H1 (cell line): ENCODE data around the gene USHBP1. TPM values are rescaled to one million over a fixed set of nuclear protein-coding genes. Genes with fewer than 3 reads are reported as not detected.

ENCODE experiments used
- CTCF ChIA-PET: fragments of 300-600 bp; sonication (Branson Sonifier 250); formaldehyde crosslinking; loops from one replicate; lab custom pipeline; 2021; ENCODE audit not compliant: partially characterized antibody; lab: Charles Lee
- POLR2A ChIA-PET: fragments of 300-600 bp; sonication (Branson Sonifier 250); formaldehyde crosslinking; loops from one replicate; lab custom pipeline; 2021; ENCODE audit warnings: inconsistent platforms; ENCODE audit not compliant: partially characterized antibody; lab: Charles Lee
- DNase-seq, 2 experiments: peaks; one replicate each; pipeline versions ENCODE4 v3.0.0 to v3.0.0-alpha.2; 2010 to 2022; ENCODE audit warnings: low spot score in 2 of 2, low read depth in 1 of 2, mixed read lengths in 1 of 2
- FAIRE-seq: peaks from 2 replicates; lab custom pipeline; 2011; peaks lifted over from hg19 to GRCh38; lab: Jason Lieb, UNC
- H2AFZ ChIP-seq: 2 replicates; pipeline ENCODE4 v1.8.1; 2012; ENCODE audit warnings: low read length, inconsistent platforms
- H2AK5ac ChIP-seq: 2 replicates; pipeline ENCODE4 v1.6.1; 2013; ENCODE audit warnings: low read depth, low read length
- H2BK120ac ChIP-seq: replicated peaks from 2 replicates; pipeline ENCODE3; 2013; ENCODE audit warnings: low read depth, low read length, inconsistent platforms
- H2BK12ac ChIP-seq: 2 replicates; pipeline ENCODE4 v1.6.1; 2013; ENCODE audit warnings: low read depth, low read length
- H2BK15ac ChIP-seq: 2 replicates; pipeline ENCODE4 v1.6.1; 2013; ENCODE audit warnings: low read length
- H2BK20ac ChIP-seq: 2 replicates; pipeline ENCODE4 v1.6.1; 2013; ENCODE audit warnings: low read length
- H2BK5ac ChIP-seq: 2 replicates; pipeline ENCODE4 v1.6.1; 2013; ENCODE audit warnings: low read depth, low read length
- H3K14ac ChIP-seq: 2 replicates; pipeline ENCODE4 v1.6.1; 2013; ENCODE audit warnings: inconsistent platforms; ENCODE audit not compliant: insufficient read length
- H3K18ac ChIP-seq: 2 replicates; pipeline ENCODE4 v1.6.1; 2013; ENCODE audit warnings: low read length; ENCODE audit errors: extremely low read depth
- H3K23ac ChIP-seq: 2 replicates; pipeline ENCODE4 v1.6.1; 2013; ENCODE audit warnings: inconsistent platforms; ENCODE audit not compliant: insufficient read length
- H3K23me2 ChIP-seq: 2 replicates; pipeline ENCODE4 v1.6.1; 2013; ENCODE audit warnings: low read depth, low read length
- H3K27ac ChIP-seq: 2 replicates; pipeline ENCODE4 v1.6.1; 2011; ENCODE audit warnings: low read depth, low read length, inconsistent platforms
- H3K27me3 ChIP-seq, 4 experiments: replicated peaks in 1 of 4; 1 replicate in 1 of 4; 2 replicates in 3 of 4; pipeline versions ENCODE4 v1.6.1 to v1.8.1; 2011 to 2013; ENCODE audit warnings: low read length in 3 of 4, mild to moderate bottlenecking in 3 of 4, inconsistent platforms in 2 of 4, mixed read lengths in 2 of 4, moderate library complexity in 1 of 4; ENCODE audit not compliant: control insufficient read depth in 3 of 4, insufficient read depth in 3 of 4; ENCODE audit errors: extremely low read depth in 1 of 4
- H3K36me3 ChIP-seq, 4 experiments: 2 replicates each; pipeline versions ENCODE4 v1.6.1 to v1.8.1; 2011 to 2013; ENCODE audit warnings: mild to moderate bottlenecking in 4 of 4, low read length in 3 of 4, moderate library complexity in 2 of 4, control low read depth in 1 of 4, inconsistent platforms in 1 of 4; ENCODE audit not compliant: insufficient read depth in 4 of 4, control insufficient read depth in 2 of 4
- H3K4ac ChIP-seq: replicated peaks from 2 replicates; pipeline ENCODE3; 2013; ENCODE audit warnings: low read length, low read depth, mixed read lengths, inconsistent platforms; ENCODE audit not compliant: insufficient read length
- H3K4me1 ChIP-seq, 4 experiments: replicated peaks in 1 of 4; 1 replicate in 1 of 4; 2 replicates in 3 of 4; pipeline versions ENCODE4 v1.6.1 to v1.8.1; 2011 to 2013; ENCODE audit warnings: low read length in 3 of 4, inconsistent platforms in 2 of 4, mixed read lengths in 1 of 4; ENCODE audit not compliant: insufficient read depth in 4 of 4, control insufficient read depth in 3 of 4
- H3K4me2 ChIP-seq, 2 experiments: 2 replicates each; pipeline versions ENCODE4 v1.6.1 to v1.8.1; 2011 to 2013; ENCODE audit warnings: low read depth in 2 of 2, low read length in 2 of 2, control low read depth in 1 of 2, inconsistent platforms in 1 of 2, mild to moderate bottlenecking in 1 of 2; ENCODE audit not compliant: insufficient read depth in 1 of 2
- H3K4me3 ChIP-seq, 4 experiments: fragments of 200-600, 300-600 bp in 1 of 4; sonication (generic), shearing (Covaris generic), sonication (Bioruptor Twin) in 1 of 4; 2 replicates each; pipeline versions ENCODE4 v1.5.1 to v1.8.1; 2011 to 2016; ENCODE audit warnings: low read length in 4 of 4, low read depth in 3 of 4, control low read depth in 2 of 4, inconsistent platforms in 2 of 4, mild to moderate bottlenecking in 2 of 4, mixed read lengths in 1 of 4, moderate library complexity in 1 of 4; ENCODE audit not compliant: insufficient read depth in 2 of 4; ENCODE audit errors: extremely low read depth in 1 of 4
- H3K56ac ChIP-seq: replicated peaks from 2 replicates; pipeline ENCODE3; 2013; ENCODE audit warnings: low read depth, mild to moderate bottlenecking, mixed read lengths, low read length, inconsistent platforms; ENCODE audit not compliant: insufficient read length
- H3K79me1 ChIP-seq: 2 replicates; pipeline ENCODE4 v1.6.1; 2013; ENCODE audit warnings: low read depth, low read length, control low read depth
- H3K79me2 ChIP-seq, 2 experiments: 2 replicates each; pipeline versions ENCODE4 v1.6.1 to v1.8.1; 2012 to 2013; ENCODE audit warnings: low read length in 2 of 2, mild to moderate bottlenecking in 2 of 2, inconsistent platforms in 1 of 2; ENCODE audit not compliant: insufficient read depth in 2 of 2, control insufficient read depth in 1 of 2
- H3K9ac ChIP-seq, 4 experiments: replicated peaks in 1 of 4; 1 replicate in 1 of 4; 2 replicates in 3 of 4; pipeline versions ENCODE4 v1.6.1 to v1.8.1; 2011 to 2013; ENCODE audit warnings: low read depth in 3 of 4, low read length in 3 of 4, control low read depth in 2 of 4, mild to moderate bottlenecking in 2 of 4, moderate library complexity in 2 of 4, inconsistent platforms in 1 of 4; ENCODE audit errors: extremely low read depth in 1 of 4
- H3K9me3 ChIP-seq, 2 experiments: 2 replicates each; pipeline versions ENCODE4 v1.6.1 to v1.8.1; 2012 to 2013; ENCODE audit warnings: mild to moderate bottlenecking in 2 of 2, moderate library complexity in 2 of 2, control low read depth in 1 of 2, inconsistent platforms in 1 of 2, low read depth in 1 of 2, low read length in 1 of 2, mixed read lengths in 1 of 2; ENCODE audit not compliant: insufficient read depth in 2 of 2
- H4K20me1 ChIP-seq, 2 experiments: replicated peaks in 1 of 2; 2 replicates each; pipeline versions ENCODE3 to v1.8.1; 2011 to 2013; ENCODE audit warnings: inconsistent platforms in 2 of 2, low read length in 2 of 2, mild to moderate bottlenecking in 1 of 2; ENCODE audit not compliant: insufficient read depth in 2 of 2, control insufficient read depth in 1 of 2
- H4K5ac ChIP-seq: 2 replicates; pipeline ENCODE4 v1.6.1; 2013; ENCODE audit warnings: low read length, low read depth, mixed read lengths, inconsistent platforms; ENCODE audit not compliant: insufficient read length
- H4K8ac ChIP-seq: 2 replicates; pipeline ENCODE4 v1.8.0; 2013; ENCODE audit warnings: mild to moderate bottlenecking, moderate library complexity, low read length, inconsistent platforms; ENCODE audit not compliant: insufficient read depth; ENCODE audit errors: extremely low read depth
- H4K91ac ChIP-seq: replicated peaks from 2 replicates; pipeline ENCODE3; 2013; ENCODE audit warnings: low read length, mixed read lengths, inconsistent platforms; ENCODE audit not compliant: insufficient read length
- BACH1 ChIP-seq: IDR thresholded peaks from 2 replicates; pipeline ENCODE4 v1.6.1; 2012; ENCODE audit warnings: low read length, improper control_type of control experiment
- CBX5 ChIP-seq: fragments of 300-800, 300-1000 bp; sonication (generic); IDR thresholded peaks from 2 replicates; pipeline ENCODE4 v1.7.1; 2016; ENCODE audit warnings: antibody characterized with exemption, low read length, low read depth
- CTBP2 ChIP-seq: IDR thresholded peaks from 2 replicates; pipeline ENCODE4 v1.7.0; 2011; ENCODE audit warnings: borderline replicate concordance, mild to moderate bottlenecking, moderate library complexity, mixed read lengths, low read length; ENCODE audit not compliant: insufficient read depth, insufficient read length
- EZH2 ChIP-seq: fragments of 200-600 bp; sonication (generic); IDR thresholded peaks from 2 replicates; pipeline ENCODE4 v1.7.1; 2012; ENCODE audit warnings: low read depth, mild to moderate bottlenecking, moderate library complexity, low read length, inconsistent platforms; ENCODE audit not compliant: severe bottlenecking
- JUN ChIP-seq: IDR thresholded peaks from 2 replicates; pipeline ENCODE4 v1.6.1; 2011; ENCODE audit warnings: low read depth, mild to moderate bottlenecking, improper control_type of control experiment, low read length
- KDM1A ChIP-seq: fragments of 200-600, 300-600 bp; sonication (generic); IDR thresholded peaks from 2 replicates; pipeline ENCODE4 v1.7.1; 2016; ENCODE audit warnings: mild to moderate bottlenecking, low read length, borderline replicate concordance
- KDM5A ChIP-seq: fragments of 200-600 bp; IDR thresholded peaks from 2 replicates; pipeline ENCODE4 v1.7.1; 2012; ENCODE audit warnings: mild to moderate bottlenecking, low read length, inconsistent platforms, mixed read lengths
- MAX ChIP-seq: IDR thresholded peaks from 2 replicates; pipeline ENCODE4 v1.6.1; 2012; ENCODE audit warnings: inconsistent platforms
- POLR2AphosphoS5 ChIP-seq: IDR thresholded peaks from 2 replicates; pipeline ENCODE4 v1.6.1; 2011; ENCODE audit warnings: low read depth, low read length
- SIX5 ChIP-seq: IDR thresholded peaks from 2 replicates; pipeline ENCODE4 v1.6.1; 2011; ENCODE audit warnings: mild to moderate bottlenecking, low read depth, low read length
- SP2 ChIP-seq: IDR thresholded peaks from 2 replicates; pipeline ENCODE4 v1.6.1; 2012; ENCODE audit warnings: mild to moderate bottlenecking, low read length, inconsistent platforms
- TAF7 ChIP-seq: optimal IDR thresholded peaks from 2 replicates; pipeline ENCODE3; 2011; ENCODE audit warnings: low read depth, mild to moderate bottlenecking, inconsistent platforms, low read length, moderate library complexity, borderline replicate concordance
- WGBS, 2 experiments: shearing (Covaris generic) in 1 of 2; methylation state at CpG; one replicate each; pipeline versions ENCODE4 v1.1.6 to v1.1.7; 2013 to 2015; ENCODE audit warnings: low lambda C conversion rate in 2 of 2, mixed read lengths in 2 of 2, inconsistent platforms in 1 of 2, low coverage in 1 of 2, missing lambda C conversion rate in 1 of 2; ENCODE audit not compliant: insufficient replicate concordance in 2 of 2, insufficient coverage in 1 of 2, insufficient read length in 1 of 2; ENCODE audit errors: extremely low coverage in 1 of 2, missing lambda C conversion rate in 1 of 2; 5-methylcytosine and 5-hydroxymethylcytosine counted together
- polyA plus RNA-seq, 7 experiments: library from polyadenylated mRNA; depleted of rRNA in 3 of 7; stranded (reverse) in 5 of 7; unstranded in 2 of 7; fragments of >200 nt in 5 of 7; fragments of 200-250 nt in 2 of 7; gene quantifications; 1 replicate in 5 of 7; 2 replicates in 1 of 7; 4 replicates in 1 of 7; pipeline versions ENCODE4 v1.2.1 to v1.2.3, GENCODE V29; 2011 to 2013; ENCODE audit warnings: missing spikeins in 2 of 7, mixed read lengths in 2 of 7
- total RNA-seq: library from RNA; stranded (reverse); fragmentation: NEBNext Ultra II Directional; extraction: Animal tissue kit (Norgen Biotek cat#: 25700); gene quantifications from 2 replicates; pipeline ENCODE4 v1.2.1, GENCODE V29; 2021

Gene USHBP1
- total and polyA plus RNA-seq, 2 of the 8 experiments (the other 6 are each of a cell fraction or from before 2014, with no cell fraction given), result 5.0 to 7.5 TPM

DNA sequence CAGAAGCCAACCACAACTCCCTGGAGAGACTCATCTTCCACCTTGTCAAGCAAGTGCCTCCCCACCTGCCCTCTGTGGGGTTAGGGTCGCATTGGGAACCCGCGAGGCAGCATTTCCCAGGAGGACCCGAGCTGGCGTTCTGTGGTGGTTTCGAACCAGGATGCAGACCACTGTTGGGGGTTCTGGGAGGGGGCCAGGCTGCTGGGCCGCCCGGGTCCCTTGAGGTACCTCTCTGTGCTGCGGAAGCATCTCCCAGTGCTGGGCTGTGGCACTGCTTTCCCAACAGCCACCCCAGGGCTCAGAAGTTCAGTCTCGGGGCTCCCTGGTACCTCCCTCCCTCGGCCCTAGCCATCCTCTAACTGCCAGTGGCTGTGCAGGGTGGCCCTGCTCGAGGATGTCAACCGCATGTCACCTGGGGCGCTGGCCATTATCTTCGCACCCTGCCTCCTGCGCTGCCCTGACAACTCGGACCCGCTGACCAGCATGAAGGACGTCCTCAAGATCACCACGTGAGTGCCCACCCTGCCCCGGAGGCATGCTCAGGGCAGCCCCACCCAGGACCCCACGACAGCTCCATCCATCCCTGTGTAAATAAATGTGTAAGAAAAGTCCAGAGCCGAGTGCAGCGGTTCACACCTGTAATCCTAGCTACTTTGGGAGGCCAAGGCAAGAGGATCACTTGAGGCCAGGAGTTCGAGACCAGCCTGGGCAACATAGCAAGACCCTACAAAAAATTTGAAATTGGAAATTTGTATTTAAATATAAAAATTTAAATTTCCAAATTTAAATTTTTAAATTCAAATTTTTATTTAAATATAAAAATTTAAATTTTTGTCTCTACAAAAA lies 57.6 kb downstream of the USHBP1 start:
- H3K4me1 ChIP-seq, result peaks cover 0 to 13% (median 7%) of the 10 kb centered on the region in 4 experiments; a peak in 5 of 7 replicates
- peaks cover 0 to 2% of the 10 kb centered on the region in 2 experiments for H4K20me1 ChIP-seq
- no peak overlapping the region for H2BK15ac ChIP-seq
- no peaks in the 10 kb centered on the region for H3K27me3 ChIP-seq
- H4K8ac ChIP-seq, result no peak overlapping the region
- H2BK5ac ChIP-seq, result no peak overlapping the region
- FAIRE-seq (no peak), DNase-seq (no peak)
- H2AK5ac ChIP-seq, result no peak overlapping the region
- no peak overlapping the region for H4K5ac ChIP-seq
- H3K4me2 ChIP-seq, result no peak overlapping the region
- no peak overlapping the region for H3K18ac ChIP-seq
- H2BK20ac ChIP-seq, result no peak overlapping the region
- no peak overlapping the region for H3K4me3 ChIP-seq
- no peak overlapping the region for H2AFZ ChIP-seq
- peaks cover 4 to 27% (median 11%) of the 10 kb centered on the region in 4 experiments for H3K36me3 ChIP-seq
- ChIA-PET POLR2A (interaction anchor here (2.0 to 2.9 kb wide), 2 partner anchors 8 to 27 kb away, joined by 7 to 9 read pairs; partner anchors contain the start of gene USE1), CTCF (interaction anchor here (0.6 to 2.2 kb wide), 7 partner anchors 19 to 145 kb away, joined by 3 to 8 read pairs (median 3); partner anchors contain the start of genes ABHD8 and USHBP1)
- 91% methylated on average over 24 of the region's 25 CpGs; no CpG with 5 or more reads in 1 of the 2 experiments for WGBS, 2 experiments
- H3K27ac ChIP-seq, result no peak overlapping the region
- H4K91ac ChIP-seq, result no peak overlapping the region
- no peaks in the 10 kb centered on the region for H3K79me2 ChIP-seq
- no peak overlapping the region for H3K4ac ChIP-seq
- no peak overlapping the region for H2BK120ac ChIP-seq
- no peaks in the 10 kb centered on the region for H3K23me2 ChIP-seq
- no peak overlapping the region for H3K14ac ChIP-seq
- H3K79me1 ChIP-seq, result no peaks in the 10 kb centered on the region; the same call in 1 of the 2 replicates
- H2BK12ac ChIP-seq, result no peak overlapping the region
- H3K9me3 ChIP-seq, result no peaks in the 10 kb centered on the region
- no peak overlapping the region for H3K23ac ChIP-seq
- H3K9ac ChIP-seq, result no peak overlapping the region
- H3K56ac ChIP-seq, result no peak overlapping the region
- TF ChIP-seq POLR2AphosphoS5, result no peak
- TF ChIP-seq MAX, result no peak
- TF ChIP-seq CTBP2, result no peak
- no peak for TF ChIP-seq SP2
- TF ChIP-seq JUN, result no peak
- TF ChIP-seq TAF7, result no peak
- no peak for TF ChIP-seq BACH1
- no peak for TF ChIP-seq SIX5
- TF ChIP-seq KDM1A, result no peak
- TF ChIP-seq CBX5, result no peak
- no peak for TF ChIP-seq KDM5A
- TF ChIP-seq EZH2, result no peak
